Fibroblast of skin of back (primary cell): Measurements from ENCODE around the gene S100Z.
"Not testable (repeated sequence)": the region's sequence is repeated elsewhere in the genome, so short reads cannot be mapped to it uniquely, and the experiment has no call there.

ENCODE experiments used
- DNase-seq: peaks from one replicate; pipeline ENCODE4 v3.0.0-alpha.2; 2013

S100Z gene

DNA sequence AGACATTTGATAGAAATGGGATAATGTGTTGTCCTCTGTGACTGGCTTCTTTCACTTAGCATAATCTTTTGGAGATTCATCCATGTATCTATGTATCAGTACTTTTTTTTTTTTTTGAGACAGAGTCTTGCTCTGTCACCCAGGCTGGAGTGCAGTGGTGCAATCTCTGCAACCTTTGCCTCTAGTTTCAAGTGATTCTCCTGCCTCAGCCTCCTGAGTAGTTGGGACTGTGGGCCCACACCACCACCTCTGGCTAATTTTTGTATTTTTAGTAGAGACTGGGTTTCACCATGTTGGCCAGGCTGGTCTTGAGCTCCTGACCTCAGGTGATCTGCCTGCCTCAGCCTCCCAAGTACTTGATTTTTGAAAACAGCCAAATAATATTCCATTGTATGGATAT is 23.4 kb upstream of the S100Z start:
- not testable (repeated sequence) for DNase-seq

DNA sequence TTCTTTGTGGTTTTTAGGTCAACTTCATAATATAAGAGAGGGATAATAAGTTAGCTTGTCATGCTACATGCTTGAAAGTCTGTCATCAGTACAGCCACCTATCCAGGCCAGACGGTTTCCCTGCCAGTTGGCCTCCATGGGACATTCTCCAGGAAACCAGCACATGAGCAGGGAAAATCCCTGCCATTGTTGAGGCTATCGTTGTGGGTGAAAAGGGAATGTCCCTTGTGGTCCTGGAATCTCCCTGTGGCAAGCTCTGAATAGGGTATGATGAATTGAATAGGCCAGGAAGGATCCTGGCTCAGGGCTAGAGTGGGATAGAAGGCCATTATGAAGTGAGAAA is 18.7 kb upstream of the S100Z start:
- peak; percentile 91 for DNase-seq

- no peak for DNase-seq
Measured at GRCh38 chr5:76836181-76836580, 13.6 kb upstream of the S100Z start.

- DNase-seq: no peak
Measured at GRCh38 chr5:76836585-76836984, 13.2 kb upstream of the S100Z start.

DNA sequence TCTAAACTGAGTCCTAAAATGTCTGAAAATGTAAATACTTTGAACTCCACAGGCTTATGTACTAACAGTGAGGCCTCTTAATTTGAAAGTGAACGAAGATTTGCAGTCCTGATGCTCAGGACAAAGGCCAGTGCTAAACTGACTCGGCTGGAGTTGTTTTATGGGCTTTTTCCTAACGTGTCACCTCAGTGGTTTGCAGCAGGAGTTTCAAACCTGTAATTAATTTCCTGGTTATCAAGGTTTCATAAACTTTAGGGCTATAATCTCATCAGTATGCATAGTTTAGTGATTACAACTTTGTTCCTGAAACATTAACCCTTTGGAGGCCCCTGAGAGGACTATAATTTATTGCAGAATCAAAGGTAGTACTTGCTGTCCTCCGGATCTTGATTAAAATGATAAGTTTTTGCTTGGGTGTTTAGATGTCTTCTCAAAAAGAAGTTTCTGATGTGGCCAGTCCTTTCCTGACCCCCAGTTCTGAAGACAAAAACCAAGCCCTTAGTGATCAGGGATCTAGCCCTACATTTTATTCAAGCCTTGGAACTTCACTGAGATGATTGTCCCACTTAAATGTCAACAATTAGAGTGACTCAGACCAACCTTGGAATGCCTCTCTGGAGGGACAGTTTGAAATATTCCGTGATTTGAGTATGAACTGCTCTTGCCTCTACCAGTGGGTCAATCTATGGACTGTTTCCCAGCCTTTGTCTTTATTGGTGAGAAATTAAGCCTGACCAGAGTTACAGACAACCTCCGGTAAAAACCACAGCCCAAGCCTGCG is 11.1 kb upstream of the S100Z start:
- DNase-seq: peak; percentile 89

- DNase-seq: no peak
Measured at GRCh38 chr5:76841361-76841760, 8.5 kb upstream of the S100Z start.

GRCh38 chr5:76845890-76846289 is 3.9 kb upstream of the S100Z start:
- DNase-seq: no peak

DNA sequence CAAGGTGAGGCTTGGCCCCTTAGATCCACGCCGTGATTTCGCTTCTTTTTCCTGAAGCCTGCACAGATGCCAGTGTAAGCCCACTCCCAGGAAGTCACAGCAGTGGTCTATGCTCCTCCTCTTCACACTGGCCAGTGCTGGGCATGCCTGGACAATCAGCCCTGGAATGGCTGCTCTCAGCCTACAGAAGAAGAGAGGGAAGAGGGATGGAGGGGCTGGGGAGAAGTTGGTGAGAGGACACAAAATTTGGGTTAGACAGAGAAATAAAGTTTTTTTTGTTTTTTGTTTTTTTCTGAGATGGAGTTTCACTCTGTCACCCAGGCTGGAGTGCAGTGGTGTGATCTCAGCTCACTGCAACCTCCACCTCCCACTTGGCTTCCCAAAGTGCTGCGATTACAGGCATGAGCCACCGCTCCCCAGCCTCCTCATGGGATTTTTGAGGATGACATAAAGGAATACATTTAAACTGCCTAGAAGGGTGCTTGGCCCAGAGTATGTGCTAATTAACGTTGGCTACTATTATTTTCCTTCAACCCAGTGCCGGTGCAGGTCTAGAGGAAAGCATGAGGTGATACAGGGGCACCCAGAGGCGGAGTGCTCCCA is 830 bp downstream of the S100Z start:
- no peak for DNase-seq

- DNase-seq: no peak
Measured at GRCh38 chr5:76851728-76852369, 2.0 kb downstream of the S100Z start.

DNA sequence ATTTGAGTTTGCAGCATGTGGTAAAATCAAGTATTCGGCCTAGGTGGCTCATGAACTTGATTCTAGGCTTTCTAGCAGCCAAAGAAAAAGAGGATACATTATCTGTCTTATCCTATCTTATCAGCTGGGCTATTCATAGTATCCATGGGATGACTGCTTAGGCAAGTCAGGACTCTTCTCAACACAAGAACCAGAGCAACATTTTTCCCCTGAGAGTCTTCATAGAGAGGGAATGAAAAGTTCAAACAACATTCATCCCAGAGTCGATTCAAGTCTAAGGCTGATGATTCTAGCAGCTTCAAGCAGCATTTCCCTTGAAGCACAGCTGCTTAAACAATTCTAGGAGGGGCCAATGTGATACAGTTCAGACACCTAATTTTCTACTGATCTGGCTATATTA is 3.0 kb downstream of the S100Z start:
- no peak for DNase-seq

GRCh38 chr5:76853741-76854140 is 3.9 kb downstream of the S100Z start:
- not testable (repeated sequence) for DNase-seq

DNA sequence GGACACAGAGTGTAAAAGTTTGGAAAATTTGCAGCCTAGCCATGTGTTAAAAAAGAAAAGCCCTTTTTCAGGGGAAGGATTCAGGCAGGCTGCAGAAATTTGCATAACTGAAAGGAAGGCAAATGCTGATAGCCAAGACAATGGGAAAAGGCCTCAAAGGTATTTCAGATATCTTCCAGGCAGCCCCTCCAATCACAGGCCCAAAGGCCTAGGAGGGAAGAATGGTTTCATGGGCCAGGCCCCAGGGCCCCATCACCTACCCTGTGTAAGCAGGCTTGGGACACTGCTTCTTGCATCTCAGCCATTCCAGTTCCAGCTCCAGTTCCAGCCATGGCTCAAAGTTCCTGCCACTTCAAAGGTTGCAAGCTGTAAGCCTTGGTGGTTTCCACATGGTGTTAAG is 4.8 kb downstream of the S100Z start:
- DNase-seq: no peak

GRCh38 chr5:76855501-76855900 is 5.7 kb downstream of the S100Z start:
- DNase-seq: not testable (repeated sequence)

GRCh38 chr5:76855961-76856360 is 6.1 kb downstream of the S100Z start:
- DNase-seq: no peak

DNA sequence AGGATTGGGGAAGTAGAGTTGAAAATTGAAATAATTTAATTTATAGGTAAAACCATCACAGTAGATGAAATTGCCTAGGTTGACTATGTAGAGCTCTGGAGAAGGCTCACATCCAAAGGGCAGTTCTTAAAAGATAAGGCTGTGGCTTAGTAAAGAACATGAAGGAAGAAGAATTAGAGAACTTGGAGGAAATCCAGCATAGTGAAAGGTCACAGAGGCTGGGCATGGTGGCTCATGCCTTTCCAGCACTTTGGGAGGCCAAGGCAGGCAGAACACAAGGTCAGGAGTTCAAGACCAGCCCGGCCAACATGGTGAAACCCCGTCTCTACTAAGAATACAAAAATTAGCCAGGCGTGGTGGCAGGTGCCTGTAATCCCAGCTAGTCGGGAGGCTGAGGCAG is 7.0 kb downstream of the S100Z start:
- not testable (repeated sequence) for DNase-seq

DNA sequence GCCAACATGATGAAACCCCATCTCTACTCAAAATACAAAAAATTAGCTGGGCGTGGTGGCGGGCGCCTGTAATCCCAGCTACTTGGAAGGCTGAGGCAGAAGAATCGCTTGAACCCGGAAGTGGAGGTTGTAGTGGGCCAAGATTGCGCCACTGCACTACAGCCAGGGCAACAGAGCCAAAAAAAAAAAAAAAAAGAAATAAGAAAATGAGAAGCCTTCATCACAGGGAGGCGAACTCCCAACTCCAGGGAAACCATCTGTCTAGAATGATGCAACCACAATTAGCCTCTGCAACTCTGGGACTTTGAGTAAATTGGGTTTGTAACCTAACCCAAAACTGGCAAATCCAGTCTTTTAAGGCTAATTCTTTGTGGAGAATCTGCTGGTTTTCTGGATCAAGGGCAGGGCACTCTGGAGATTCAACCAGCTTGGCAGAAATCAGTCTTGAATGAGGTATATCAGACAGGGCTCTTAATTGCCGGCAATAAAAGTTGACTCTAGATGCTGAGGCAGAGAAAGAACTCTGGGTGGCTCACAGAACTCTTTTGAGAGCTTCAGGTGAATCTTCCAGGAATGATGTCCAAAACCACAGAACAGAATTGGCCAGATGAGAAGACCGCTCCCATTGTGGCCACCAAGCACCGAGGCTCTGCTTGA is 9.9 kb downstream of the S100Z start:
- no peak for DNase-seq

GRCh38 chr5:76861612-76862011 is 11.8 kb downstream of the S100Z start:
- no peak for DNase-seq

- DNase-seq: no peak
Measured at GRCh38 chr5:76863001-76863400, 13.2 kb downstream of the S100Z start.

DNA sequence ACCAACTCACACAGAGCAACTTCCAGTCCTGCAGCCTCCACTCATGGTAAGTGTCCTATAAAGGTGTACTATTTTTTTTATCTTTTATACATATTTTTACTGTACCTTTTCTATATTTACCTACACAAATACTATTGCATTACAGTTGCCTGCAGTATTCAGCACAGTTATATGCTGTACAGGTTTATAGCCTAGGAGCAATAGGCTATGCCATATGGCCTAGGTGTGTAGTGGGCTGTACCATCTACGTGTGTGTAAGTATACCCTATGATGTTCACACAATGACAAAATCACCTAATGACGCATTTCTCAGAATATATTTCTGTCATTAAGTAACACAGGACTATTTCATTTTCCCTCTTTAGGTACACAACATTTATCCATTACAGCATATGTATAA is 16.7 kb downstream of the S100Z start:
- no peak for DNase-seq

GRCh38 chr5:76867038-76867437 is 17.2 kb downstream of the S100Z start:
- no peak for DNase-seq

DNA sequence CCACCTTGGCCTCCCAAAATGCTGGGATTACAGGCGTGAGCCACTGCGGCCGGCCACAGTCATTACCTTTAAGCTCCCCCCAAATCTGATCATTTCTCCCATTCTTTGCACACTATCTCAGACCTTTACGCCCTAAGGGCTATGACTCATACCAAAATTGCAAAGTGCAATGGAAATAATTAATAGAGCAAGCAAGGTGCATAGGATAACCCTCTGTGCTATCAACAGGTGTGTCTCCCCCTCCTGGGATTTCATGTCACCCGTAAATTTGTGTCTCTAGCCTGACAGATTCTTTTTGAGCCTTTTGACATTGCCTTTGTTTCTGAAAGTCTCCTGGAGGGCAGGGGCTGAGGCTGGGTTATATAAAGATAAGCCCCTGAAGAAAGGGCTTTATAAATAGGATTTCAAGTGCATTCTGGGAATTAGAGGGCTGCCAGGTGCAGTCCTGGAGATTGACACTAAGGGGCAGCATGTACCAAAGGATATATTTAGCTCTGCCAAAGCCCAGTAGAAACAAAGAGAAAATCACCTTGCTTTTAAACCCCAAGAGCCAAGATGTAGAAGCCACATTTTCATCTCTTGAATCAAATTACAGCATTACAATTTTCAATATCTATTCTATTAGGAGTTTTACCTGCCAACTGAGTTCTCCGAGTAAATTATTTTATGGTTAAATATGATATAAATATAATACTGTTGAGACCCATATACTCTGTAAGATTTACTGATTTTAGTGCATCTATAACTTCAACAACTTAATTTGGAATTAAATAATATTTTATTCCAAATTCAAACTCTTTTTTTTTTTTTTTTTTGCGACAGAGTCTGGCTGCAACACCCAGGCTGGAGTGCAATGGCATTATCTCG is 18.2 kb downstream of the S100Z start:
- DNase-seq: peak; percentile 54

DNA sequence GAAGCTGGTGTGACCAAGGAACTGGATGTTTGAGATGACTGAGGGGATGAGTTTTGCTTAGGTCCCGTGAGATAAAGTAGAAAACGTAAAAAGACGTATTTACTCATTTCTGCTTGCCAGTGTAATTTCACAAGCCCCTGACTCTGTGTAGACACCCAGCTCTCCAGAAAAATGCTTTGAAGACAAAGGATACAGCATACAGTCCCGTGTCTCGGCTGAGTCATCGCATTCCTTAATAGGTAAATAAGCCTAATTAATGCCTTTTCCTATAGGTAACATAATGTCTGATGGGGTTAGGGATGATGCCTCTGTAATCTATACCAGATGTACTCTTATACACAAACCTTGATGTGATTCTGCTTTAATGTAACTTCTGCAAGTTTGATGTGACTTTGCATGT is 20.2 kb downstream of the S100Z start:
- no peak for DNase-seq
